GM21447 (cell line): ENCODE data around the gene TP63.

Experiments used
- ATAC-seq: cut with Tn5 transposase; IDR thresholded peaks from one replicate; pipeline ENCODE4 v1.9.1; 2021; ENCODE audit not compliant: unreplicated experiment

Gene TP63

DNA sequence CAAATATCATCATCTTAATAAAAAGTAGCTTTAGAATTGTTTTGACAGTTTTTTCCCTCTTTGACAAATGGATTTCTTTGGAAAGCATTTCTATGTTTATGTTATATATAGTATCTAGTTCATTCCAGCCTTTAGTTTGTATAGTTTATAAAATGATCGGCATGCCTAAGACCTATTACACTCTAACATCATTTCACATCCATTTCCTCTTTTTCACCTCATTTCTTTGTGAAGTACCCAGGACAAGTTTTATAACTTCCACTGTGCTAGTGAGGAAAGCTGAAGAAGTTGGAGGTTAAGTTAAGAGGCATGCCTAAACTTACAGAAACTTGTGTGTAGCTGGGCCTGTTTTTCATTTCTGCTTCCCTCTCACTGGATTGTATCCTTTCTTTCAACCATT is 178.4 kb downstream of the TP63 start:
- ATAC-seq = no peak

DNA sequence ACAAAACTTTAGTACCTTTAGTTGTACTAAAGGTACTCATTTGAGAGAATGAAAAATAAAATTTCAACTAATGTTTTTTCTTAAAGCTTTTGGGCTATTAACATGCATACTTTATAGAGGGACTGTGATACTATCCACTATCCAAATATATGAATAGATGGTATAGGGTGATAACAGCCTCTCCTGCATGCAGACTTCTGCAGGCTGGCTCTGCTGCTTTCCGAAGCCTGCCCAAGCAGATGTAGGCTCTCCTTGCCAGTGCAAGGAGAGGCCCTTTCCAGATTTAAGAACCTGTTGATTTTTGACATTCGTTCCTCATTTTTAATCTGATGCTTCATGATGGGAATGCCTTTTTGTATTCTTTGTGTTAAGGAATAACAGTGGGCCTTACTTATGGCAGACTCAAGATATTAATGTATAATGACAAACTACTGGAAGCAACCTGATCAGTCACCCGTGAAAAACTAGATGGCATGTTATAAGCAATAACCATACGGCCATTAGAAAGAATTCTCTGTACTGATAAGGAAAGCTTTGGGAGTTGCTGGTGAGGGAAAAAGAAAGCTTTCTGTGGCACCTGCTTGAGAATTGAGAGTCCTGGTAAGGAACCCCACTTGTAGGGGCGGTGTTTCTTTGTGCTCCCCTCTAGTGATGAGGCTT is 181.7 kb downstream of the TP63 start:
- no peak for ATAC-seq

DNA sequence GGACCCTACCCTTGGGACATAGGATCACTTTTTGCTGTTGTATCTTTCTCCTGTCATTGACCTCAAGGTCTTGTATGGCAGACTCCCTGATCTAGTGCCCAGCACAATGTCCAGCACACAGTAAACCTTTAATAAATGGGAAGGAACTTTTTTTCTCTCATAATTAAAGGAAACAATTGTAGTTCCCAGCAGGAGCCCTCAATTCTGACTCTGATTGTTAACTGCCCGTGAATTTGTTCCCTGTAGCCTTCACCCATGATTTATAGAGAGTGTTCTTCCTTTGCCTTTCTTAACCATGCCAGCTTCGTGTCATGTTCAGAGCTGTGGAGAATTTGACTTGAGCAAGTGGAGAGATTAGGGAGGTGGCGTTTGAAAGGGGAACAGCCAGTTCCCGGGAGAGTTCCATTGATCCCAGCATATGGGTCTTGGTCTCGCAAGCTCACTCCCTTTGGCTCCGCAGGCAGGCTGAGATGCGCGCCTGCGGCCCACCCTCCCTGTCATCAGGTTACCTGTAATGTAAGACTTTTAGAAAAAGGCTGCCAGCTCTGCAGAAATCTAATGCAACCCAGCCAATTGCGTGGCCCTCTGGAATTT is 182.6 kb downstream of the TP63 start:
- no peak for ATAC-seq

DNA sequence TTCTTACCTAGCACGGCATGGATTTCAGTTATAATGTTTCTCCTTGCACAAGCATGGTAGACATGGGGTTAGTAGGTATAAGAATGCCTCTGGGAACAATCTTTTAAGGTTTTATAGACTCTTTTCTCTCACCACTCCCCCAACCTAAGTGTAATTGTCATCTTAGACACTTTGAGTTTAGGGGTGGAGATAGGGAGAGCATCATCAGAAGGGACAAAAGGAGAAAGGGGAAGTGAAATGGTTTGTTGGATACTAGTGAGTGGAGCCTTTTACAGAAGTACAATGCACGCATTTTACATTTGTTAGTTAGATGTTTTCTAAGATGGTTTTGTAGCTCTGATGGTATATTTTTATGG is 189.2 kb downstream of the TP63 start:
- no peak for ATAC-seq

DNA sequence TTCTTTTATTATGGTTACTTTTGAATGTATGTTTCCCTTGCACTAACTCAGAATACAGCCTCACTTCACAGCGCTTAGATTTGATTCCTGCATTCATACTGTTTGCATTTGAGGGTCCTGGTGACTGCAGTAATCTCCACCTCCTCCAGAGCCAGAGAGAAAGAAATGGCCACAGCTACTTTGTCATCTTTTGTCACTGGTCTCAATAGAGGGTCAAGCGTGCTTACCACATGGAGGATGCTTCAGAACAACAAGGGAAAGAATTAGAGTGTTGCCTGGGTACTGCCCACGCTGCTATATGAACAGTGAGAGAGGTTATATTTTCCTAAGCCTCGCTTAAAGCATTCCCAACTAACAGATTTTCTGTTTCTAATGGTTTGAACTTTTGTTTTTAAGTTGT is 190.1 kb downstream of the TP63 start:
- no peak for ATAC-seq

DNA sequence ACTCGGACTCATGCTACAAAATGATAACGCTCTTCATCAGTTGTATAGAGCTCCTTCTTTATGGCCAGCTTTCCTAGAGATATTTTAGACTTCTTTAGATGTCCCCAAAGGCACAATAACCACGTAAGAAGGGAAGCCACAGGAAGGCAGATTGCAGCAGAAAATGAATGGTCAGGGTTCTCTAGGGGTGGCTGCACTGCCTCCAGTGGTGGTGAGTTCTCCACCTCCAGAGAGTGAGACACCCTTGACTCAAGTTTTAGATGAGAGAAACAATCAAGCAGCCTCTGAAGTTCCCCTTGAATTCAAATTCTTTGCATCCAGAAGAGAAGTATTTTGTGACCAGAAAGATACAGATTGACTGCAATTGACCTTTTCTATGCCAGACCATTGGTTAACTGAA is 191.5 kb downstream of the TP63 start:
- ATAC-seq = no peak

DNA sequence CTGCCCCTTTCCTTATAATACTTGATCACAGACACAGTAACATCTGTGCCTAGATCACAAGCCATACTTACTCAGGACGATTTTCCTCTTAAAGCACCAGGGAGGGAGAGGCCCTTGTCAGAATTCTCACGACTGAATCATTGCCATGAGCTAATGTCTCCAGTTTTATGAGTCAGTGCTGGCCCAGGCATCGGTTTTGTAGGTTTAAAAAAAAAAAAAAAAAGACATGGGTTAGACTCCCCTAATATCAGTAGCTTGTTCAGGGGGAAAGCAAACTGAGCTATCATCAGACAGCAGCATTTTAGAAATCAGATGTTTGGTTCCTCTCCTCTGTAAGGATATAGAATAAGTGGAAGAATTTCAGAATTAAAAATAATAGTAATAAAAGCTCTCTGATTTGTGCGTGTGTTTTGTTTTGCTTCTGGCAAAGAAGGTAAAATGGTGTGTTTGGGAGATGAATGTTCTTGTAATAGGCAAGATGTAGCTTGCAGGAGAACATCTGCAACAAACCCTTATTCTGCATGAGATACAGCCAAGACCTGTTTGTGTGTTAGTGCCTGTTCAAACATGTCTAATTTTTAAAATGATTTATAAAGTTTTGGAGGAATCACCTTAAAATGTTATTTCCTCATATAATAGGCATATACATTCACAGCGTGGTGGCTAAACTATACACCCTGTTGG is 193.6 kb downstream of the TP63 start:
- no peak for ATAC-seq

DNA sequence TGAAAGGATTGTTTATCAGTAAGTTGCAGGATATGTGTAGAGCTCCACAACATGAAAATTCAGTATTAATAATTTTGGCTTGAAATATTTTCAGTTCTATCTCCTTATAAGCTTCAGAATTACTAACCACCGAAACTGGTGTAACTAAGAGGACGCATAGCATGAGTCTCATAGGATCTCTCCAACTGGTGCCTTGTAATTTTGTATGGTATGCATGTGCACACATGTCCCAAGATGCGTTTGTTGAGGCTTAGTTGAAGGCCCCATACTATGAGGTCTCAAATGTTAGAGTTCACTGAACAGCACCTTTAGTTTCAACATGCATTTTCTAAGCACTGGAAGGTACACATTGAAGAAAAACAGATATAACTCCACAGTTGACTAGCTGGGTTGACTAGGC is 195.4 kb downstream of the TP63 start:
- ATAC-seq = no peak

DNA sequence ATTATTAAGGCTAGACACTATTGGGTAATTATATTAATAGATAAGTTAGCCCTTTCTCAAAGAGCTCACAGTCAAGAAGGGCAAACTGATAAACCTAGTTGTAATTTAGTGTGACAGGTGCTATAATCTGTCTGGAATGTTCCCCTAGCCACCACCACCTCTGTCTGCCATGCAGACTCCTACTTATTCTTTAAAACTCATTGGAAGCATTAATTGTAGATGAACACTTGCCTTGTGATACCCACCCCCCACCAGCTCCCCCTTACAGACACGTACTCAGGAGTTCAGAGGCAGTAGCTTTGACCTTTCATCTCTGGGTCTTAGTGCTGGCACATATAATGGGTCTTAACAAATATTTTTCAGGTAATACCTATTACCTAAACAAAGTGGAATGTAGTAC is 195.9 kb downstream of the TP63 start:
- no peak for ATAC-seq

DNA sequence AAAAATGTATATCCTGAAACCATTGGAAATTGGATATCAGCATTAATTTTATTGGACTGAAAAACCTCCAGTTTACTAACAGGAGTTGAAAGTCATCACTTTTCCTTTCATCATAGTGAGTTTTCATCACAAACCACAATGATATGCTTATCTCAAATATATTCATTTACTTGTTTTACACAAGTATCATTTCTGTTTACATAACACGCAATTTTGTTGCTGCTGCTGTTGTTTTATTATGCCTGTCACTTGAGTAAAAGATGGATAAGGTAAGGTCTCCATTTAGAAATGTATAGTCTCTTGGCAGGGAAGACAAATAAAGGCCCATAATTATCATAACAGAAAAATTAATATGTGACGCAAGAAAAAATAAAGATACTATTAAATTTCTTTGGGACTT is 199.2 kb downstream of the TP63 start:
- no peak for ATAC-seq

DNA sequence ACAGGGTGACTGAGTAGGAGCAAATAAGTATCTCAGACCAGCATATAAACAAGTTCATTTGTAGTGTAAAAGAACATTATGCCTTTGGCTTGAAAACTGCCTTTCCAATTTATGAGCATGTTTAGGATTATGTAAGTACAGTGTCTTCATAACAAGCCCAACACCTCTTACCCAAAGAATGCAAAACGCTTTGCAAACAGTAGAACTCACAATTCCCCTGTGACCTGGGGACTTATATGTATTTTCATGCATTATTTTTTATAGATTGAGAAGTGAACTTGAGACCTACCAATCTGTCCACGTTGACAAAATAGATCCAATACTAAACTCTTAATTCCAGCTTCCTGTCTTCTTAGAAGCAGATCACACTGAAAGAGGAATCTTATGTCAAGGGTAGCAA is 202.1 kb downstream of the TP63 start:
- no peak for ATAC-seq

DNA sequence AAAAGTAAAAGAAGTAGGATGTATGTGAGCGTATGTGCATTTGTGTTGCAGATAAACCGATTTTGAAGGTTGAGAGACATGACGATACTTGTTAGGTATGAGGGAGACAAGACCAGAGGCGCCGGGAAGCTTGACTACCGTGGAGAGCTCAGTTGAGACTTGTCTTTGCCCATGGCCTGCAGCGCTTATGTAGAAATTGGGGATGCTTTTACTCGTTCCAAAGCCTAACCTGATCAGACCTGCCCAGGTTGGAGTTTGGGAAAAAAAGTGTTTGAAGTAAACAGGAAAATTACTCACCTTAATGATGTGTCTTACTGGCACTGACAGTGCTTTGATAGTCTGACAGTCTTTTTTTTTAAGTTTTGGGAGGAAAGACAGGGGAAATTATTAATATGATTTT is 202.8 kb downstream of the TP63 start:
- ATAC-seq = no peak

DNA sequence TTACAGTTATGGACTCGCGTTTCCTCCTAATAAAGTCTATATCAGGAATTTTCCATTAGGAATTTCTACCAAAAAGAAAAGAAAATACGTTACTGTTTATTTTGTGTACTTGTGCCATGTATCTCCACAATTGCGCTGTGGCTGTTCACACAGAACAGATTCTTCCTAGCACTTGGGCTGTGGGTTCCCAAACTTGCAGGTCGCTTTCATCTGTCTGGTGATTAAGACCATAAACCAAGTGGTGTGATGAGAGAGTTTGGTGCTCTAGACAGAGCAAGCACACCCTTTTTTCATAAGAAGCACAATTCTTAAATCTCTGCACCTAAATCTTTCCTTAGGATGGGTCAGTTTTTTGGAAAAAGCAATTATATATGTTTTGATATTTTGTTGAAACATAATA is 203.3 kb downstream of the TP63 start:
- no peak for ATAC-seq

DNA sequence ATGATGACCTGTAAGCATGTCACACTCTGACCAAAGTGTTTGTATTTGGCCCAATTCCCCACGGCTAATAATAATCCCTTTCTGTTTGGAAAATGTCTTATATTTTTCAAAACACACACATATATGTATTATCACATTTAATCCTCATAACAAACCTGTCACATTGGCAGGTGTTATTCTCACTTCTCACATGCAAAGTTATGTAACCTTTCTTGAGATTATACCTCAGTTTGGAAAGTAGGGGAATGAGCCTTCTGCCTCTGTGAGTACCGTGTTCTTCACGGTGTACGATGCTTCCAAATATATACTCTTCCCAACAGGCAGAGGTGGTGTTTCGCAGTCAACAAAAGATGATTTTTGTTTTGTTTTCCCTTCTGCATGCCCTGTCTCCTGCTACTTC is 205.6 kb downstream of the TP63 start:
- ATAC-seq = no peak

DNA sequence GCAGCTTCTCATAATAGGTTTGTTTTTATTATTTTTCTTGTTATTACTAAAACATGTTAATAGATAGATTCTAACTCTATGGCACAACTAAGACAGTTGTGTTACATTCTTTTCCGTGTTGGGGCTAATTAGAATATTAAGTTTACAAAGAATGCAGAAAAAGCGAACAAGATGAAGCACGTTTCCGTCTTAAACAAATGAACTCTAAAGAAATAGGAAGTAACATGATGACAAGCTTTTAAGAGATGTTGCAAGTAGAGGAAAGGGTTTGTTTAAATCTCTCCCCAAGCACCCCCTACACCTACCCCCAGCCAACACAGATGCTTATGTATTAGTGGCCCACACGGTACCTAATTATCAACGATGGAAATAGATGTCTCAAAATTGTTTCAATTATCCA is 207.1 kb downstream of the TP63 start:
- ATAC-seq = no peak

DNA sequence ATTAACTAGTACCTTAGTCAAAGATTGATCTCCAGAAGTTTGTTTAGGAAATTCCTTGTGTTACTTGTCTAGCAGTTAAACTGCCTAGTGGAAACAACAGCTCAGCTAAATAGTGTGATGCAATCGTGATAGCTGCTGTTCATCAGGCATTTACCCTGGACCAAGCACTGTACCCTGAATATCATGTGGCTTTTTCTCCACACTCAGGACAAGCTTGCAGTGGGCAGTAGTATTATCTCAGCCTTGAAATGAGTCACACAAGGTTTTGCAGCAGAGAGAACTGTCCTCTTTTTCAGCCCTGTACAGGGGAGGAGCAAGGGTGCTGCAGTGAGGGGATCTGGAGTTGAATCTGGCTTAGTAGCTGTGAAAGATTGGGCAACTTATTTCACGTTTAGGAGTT is 208.4 kb downstream of the TP63 start:
- no peak for ATAC-seq

DNA sequence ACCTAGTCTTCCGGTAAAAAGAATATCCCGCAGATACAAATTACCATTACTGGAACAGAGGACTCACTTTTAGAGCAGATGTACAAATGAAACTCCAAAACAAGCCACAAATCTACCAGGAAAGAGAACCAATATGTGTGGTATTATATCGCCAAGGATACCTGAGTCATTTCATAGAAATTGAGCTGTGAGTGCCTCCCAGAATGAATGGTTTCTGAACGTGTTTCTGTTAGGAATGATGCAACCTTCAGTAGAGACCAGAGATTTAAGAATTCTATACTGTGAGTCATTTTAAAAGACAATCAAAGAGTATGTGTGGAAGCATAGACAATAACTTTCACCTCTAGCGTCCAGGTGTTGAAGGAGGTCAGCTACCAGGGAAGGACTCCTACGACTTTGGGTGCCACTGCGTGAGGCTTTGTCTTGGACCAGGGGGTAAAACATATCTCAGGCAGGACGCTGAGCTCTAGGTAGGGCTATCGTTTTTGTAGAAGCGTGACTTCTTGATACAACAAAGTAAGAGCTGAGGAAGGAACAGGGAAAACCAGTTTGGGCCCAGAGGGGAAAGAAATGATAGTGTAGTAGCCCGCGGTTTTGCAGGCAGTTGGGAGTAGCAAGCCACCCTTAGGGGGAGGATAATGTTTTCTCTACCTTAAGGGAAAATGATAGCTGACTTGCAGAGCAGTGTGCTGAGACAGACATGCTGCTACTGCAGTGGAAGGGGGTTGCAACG is 210.4 kb downstream of the TP63 start:
- no peak for ATAC-seq

DNA sequence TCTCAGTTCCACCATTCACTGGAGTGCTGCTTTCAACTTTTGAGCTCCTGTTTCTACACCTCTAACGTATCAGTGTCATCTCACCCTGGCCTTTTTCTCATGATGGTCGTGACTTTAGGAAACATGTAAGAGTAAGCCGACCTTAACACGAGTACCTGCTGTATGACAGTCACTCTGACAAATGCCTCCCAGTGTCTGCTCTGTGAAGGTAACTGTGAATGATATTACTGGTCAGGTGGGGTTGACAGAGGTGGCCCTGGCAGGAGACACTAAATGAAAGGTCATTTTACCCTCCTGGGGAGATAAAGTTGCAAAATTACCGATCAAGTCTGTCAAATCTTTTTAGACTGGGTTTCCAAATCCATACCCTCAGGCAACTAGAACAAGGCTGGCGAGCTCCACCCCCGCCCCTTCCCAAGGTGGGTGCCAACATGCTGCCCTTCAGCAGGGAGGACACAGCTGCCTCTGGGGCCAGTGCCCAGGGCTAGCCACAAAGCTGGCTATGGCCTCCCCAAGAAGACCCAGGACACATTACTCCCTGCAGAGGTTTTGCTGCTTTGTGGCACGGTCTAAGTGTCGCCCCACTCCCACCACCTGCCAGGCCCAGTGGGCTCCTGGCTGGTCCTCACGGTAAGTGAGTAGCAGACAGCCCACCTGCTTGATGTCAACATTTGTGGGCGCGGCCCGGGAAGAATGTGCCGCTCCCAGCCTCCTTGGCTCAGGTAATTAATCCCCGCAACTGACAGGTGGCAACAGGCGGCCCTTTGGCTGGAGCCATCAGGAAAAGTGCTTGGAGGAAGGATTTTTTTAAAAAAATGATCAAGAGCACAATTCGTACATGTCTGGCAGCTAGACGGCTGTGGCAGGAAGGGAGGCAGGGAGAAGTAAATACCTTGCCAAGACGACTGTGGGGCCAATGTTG is 211.8 kb downstream of the TP63 start:
- no peak for ATAC-seq

DNA sequence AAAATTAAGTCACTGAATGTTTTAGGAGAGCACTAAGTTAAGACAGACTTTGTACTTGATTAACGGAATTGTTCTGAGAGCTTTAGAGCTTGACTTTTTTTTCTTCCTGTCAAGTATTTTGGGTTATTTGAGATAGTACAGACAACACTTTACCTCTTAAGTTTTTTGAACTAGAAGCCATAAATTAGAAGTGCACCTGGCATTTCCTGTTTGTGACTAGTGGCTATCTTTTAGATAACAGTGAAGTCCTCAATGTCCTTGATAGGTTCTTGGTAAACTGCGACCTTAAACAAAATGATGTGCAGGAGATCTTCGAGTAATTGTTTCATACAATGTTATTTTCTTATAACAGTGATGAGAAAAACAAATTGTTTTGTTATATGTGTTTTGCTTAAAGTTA is 213.9 kb downstream of the TP63 start:
- ATAC-seq = no peak

DNA sequence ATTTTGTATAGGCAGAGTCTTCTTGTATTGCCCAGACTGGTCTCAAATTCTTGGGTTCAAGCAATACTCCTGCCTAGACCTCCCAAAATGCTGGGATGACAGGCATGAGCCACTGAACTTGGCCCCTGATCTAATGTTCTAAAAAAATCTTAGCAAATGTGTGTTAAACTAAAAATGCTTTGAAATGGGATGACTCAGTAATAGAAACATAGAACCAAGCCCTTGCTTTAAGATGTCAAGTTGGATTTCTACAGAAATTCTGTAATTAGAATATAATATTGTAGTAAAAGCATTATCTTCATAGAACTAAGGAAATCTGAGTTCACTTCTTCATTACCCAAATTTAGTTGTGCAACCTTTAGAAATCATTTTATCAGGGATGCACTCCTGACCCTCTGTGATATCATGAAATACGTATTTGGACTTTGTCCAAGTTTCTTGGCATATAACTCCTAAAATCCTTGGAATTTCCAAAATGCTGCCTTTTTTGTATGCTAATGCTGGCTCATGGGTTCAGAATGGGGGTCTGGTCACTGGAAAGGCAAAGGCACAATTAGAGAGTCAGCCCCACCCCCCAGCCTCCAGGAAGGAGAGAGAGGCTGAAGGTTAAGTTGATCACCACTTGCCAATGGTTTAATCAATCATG is 217.3 kb downstream of the TP63 start:
- ATAC-seq = no peak

DNA sequence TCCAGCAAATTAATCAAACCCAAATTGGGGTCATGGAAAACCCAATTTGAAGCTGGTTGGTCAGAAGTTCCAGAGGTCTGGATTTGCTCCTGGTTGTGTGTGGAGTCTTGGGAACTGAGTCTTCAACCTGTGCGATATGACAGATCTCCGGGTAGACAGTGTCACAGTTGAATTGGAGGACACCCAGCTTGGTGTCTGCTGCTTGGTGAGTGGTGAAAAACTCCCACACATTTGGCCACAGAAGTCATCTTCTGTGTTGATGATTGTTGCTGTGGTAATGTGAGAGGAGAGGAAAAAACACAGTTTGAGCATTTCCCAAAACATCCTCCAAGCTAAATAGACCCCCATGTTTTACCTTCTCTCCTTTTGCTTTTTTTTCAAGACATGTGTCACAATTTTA is 218.1 kb downstream of the TP63 start:
- ATAC-seq = no peak
